Activated CD4-positive, alpha-beta T cell treated with anti-CD3 and anti-CD28 coated beads, Interleukin-2, amount 10 ng/mL, durations not matched to agents 7 days and 5 days (primary cell): Measurements from ENCODE around the gene PPP1R12B. TPM values are rescaled to one million over a fixed set of nuclear protein-coding genes. Genes with fewer than 3 reads are reported as not detected.
A peak's percentile ranks its signal among the peaks of the same experiment; 100 is the strongest.

Source experiments
- CTCF ChIA-PET: fragments of 350-600 bp; sonication (Branson Sonifier 250); formaldehyde crosslinking; loops from one replicate; lab custom pipeline; 2021; ENCODE audit warnings: antibody characterized with exemption; lab: Charles Lee
- POLR2A ChIA-PET: fragments of 350-600 bp; sonication (Branson Sonifier 250); formaldehyde crosslinking; loops from one replicate; lab custom pipeline; 2021; ENCODE audit warnings: antibody characterized with exemption; lab: Charles Lee
- DNase-seq: peaks from one replicate; pipeline ENCODE4 v3.0.0-alpha.2; 2020
- H3K27ac Mint-ChIP-seq: one replicate; pipeline ENCODE4 v1.8.0; 2021; ENCODE audit warnings: mild to moderate bottlenecking, moderate library complexity, mixed read lengths
- H3K27me3 Mint-ChIP-seq: one replicate; pipeline ENCODE4 v1.8.0; 2021; ENCODE audit warnings: mixed read lengths
- H3K36me3 Mint-ChIP-seq: one replicate; pipeline ENCODE4 v1.8.0; 2021; ENCODE audit warnings: low read depth, mixed read lengths
- H3K4me1 Mint-ChIP-seq: one replicate; pipeline ENCODE4 v1.8.0; 2021; ENCODE audit warnings: mixed read lengths
- H3K4me3 Mint-ChIP-seq: one replicate; pipeline ENCODE4 v1.8.0; 2021; ENCODE audit warnings: mild to moderate bottlenecking, moderate library complexity, mixed read lengths
- H3K9me3 Mint-ChIP-seq: one replicate; pipeline ENCODE4 v1.8.0; 2021; ENCODE audit warnings: mixed read lengths
- total RNA-seq, 2 experiments: library from RNA; stranded (reverse); gene quantifications; one replicate each; pipeline ENCODE4 v1.2.3, GENCODE V29; 2021

The PPP1R12B gene, protein sequence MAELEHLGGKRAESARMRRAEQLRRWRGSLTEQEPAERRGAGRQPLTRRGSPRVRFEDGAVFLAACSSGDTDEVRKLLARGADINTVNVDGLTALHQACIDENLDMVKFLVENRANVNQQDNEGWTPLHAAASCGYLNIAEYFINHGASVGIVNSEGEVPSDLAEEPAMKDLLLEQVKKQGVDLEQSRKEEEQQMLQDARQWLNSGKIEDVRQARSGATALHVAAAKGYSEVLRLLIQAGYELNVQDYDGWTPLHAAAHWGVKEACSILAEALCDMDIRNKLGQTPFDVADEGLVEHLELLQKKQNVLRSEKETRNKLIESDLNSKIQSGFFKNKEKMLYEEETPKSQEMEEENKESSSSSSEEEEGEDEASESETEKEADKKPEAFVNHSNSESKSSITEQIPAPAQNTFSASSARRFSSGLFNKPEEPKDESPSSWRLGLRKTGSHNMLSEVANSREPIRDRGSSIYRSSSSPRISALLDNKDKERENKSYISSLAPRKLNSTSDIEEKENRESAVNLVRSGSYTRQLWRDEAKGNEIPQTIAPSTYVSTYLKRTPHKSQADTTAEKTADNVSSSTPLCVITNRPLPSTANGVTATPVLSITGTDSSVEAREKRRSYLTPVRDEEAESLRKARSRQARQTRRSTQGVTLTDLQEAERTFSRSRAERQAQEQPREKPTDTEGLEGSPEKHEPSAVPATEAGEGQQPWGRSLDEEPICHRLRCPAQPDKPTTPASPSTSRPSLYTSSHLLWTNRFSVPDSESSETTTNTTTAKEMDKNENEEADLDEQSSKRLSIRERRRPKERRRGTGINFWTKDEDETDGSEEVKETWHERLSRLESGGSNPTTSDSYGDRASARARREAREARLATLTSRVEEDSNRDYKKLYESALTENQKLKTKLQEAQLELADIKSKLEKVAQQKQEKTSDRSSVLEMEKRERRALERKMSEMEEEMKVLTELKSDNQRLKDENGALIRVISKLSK
- 10 to 100 TPM; 20.2 to 25.0 TPM for total RNA-seq

DNA sequence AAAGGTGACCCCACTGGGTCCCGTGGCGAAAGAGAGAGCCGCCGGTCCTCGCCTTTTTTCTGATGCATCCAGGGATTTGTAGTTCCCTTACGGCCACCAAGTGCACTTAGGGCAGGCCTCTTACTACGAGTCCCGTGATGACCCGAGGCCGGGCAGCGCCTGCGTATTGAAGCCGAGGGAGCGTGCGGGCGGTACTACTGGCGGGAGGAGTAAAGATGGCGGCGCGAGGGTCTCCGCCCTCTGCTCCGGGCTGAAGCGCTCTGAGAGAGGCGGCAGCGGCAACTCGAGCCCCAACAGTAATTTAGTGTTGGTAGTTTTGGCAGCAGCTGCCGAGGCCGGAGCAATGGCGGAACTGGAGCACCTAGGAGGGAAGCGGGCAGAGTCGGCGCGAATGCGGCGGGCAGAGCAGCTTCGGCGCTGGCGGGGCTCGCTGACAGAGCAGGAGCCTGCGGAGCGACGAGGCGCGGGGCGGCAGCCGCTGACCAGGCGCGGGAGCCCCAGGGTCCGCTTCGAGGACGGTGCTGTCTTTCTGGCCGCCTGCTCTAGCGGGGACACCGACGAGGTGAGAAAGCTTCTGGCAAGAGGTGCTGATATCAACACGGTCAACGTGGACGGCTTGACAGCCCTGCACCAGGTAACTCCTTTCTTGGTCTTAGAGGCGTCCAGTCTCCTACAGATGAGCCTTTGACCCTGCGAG, at the start of gene PPP1R12B:
PPP1R12B (plus strand) TSS at position 191 of the 697 bp plus-strand sequence; CDS start at position 344, 153 bp downstream.
- ChIA-PET CTCF (no interaction called here), POLR2A (interaction anchor here (0.6 kb wide), 2 partner anchors 16 to 238 kb away, joined by 3 to 4 read pairs; no protein-coding TSS in a partner anchor)
- H3K4me3 Mint-ChIP-seq, result peak within 1 kb of the TSS; percentile 84

DNA sequence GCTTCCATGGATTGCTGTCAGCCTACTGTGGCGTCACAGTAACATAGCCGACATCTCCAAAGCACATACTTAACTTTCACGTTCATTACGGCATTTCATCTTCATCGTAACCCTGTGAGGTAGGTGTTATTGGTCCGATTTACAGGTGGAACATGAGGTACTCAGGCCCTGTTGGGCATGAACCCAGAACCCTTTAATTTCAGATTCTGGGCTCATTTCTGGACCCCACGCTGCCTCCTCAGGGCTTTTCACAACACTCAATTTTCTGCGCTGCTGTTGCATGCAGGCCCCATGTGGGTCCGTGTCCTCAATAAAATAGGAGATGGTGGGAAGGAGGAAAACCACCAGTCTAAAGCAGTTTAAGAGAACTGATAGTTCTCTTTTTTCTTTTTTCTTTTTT, 46.3 kb upstream of the PPP1R12B start:
- no peak for DNase-seq
- ChIA-PET CTCF (interaction anchor here (1.2 to 2.8 kb wide), 2 partner anchors 9 to 17 kb away, joined by 3 to 12 read pairs; no protein-coding TSS in a partner anchor), POLR2A (no interaction called here)
- no peak overlapping the region for H3K27ac Mint-ChIP-seq
- no peaks in the 10 kb centered on the region for H3K27me3 Mint-ChIP-seq
- H3K36me3 Mint-ChIP-seq, result no peaks in the 10 kb centered on the region
- H3K9me3 Mint-ChIP-seq, result no peaks in the 10 kb centered on the region
- H3K4me1 Mint-ChIP-seq, result peaks cover 4% of the 10 kb centered on the region
- H3K4me3 Mint-ChIP-seq, result no peak overlapping the region

More for the DNA sequence above, at the start of gene PPP1R12B:
- Mint-ChIP-seq H3K27ac (peak within 1 kb of the TSS; percentile 84), H3K9me3 (no peaks in the 10 kb centered on the region), H3K4me1 (peaks cover 31% of the 10 kb centered on the region), H3K36me3 (peaks cover 2% of the 10 kb centered on the region), H3K27me3 (no peaks in the 10 kb centered on the region)
- DNase-seq, result peak; percentile 98

- ChIA-PET POLR2A (no interaction called here), CTCF (interaction anchor here (1.3 to 2.8 kb wide), 2 partner anchors 11 to 20 kb away, joined by 5 to 12 read pairs; no protein-coding TSS in a partner anchor)
- no peak for DNase-seq
- Mint-ChIP-seq H3K9me3 (no peaks in the 10 kb centered on the region), H3K27ac (no peak overlapping the region), H3K4me3 (no peak overlapping the region), H3K4me1 (peaks cover 4% of the 10 kb centered on the region), H3K27me3 (no peaks in the 10 kb centered on the region), H3K36me3 (no peaks in the 10 kb centered on the region)
These were observed 44.1 kb upstream of the PPP1R12B start for GRCh38 chr1:202304375-202304774.

DNA sequence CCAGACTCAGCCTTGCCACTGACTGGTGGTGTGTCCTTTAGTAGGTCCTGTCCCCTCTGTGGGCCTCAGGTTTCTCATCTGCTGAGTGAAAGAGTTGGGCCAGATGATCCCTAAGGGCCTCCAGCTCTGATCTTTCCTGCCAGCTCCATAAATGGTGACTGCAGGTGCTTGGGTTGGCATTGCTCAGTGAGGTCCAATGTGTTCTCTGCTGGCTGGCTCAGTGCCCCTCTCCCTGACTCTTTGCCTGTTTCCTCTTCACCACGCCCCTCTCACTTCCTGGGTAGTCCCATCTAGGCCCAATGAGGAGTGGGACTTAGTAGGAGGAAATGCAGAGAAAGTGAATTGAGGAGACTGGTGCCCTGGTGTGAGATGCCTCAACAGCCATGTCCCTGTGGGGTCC, 43.3 kb upstream of the PPP1R12B start:
- Mint-ChIP-seq H3K4me1 (peaks cover 4% of the 10 kb centered on the region), H3K27ac (no peak overlapping the region), H3K9me3 (no peaks in the 10 kb centered on the region), H3K4me3 (no peak overlapping the region), H3K36me3 (no peaks in the 10 kb centered on the region), H3K27me3 (no peaks in the 10 kb centered on the region)
- POLR2A ChIA-PET, result no interaction called here
- no peak for DNase-seq
- CTCF ChIA-PET, result interaction anchor here (0.6 to 1.3 kb wide), 2 partner anchors 11 to 37 kb away, joined by 4 to 5 read pairs; no protein-coding TSS in a partner anchor

DNA sequence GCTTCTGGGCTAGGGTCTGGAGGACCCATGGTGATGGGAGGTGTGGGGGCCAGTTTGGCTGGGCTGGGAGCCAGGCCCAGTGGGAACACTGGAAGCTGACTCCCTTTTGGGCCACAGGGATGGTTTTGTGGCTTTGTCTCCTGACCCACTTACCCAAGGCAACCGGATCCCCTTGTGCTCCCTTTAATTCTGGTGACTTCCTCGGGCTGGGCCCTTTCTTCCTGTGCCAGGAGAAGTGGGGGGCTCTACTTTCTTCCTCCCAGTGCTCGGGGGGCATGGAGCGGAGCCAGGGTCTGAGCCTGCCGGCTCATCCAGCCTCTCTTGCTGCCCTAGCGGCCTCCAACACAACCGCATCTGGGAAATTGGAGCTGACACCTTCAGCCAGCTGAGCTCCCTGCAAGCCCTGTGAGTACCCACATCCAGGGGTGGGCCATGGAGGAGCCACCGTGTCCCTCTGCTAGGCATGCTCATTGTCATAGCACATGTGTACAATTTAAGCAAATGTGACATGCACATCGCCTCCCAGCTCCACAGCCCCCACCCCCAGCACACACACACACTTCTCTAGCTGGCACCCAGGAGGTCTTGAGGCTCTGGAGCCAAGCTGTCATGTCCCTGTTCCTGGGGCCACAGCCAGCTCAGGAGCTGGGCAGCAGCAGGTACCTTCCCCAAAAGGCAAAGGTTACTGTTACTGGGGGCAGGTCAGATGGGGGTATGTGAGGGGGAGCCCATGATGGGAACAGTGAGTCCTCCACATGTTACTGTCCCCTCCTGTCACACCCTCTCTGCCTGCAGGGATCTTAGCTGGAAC, 41.8 kb upstream of the PPP1R12B start:
- no peaks in the 10 kb centered on the region for H3K36me3 Mint-ChIP-seq
- no peak for DNase-seq
- ChIA-PET POLR2A (no interaction called here), CTCF (interaction anchor here (1.0 to 2.4 kb wide), 4 partner anchors 9 to 34 kb away, joined by 3 to 7 read pairs (median 4); no protein-coding TSS in a partner anchor)
- no peak overlapping the region for H3K4me3 Mint-ChIP-seq
- peaks cover 4% of the 10 kb centered on the region for H3K27me3 Mint-ChIP-seq
- H3K27ac Mint-ChIP-seq, result no peak overlapping the region
- peaks cover 4% of the 10 kb centered on the region for H3K4me1 Mint-ChIP-seq
- no peaks in the 10 kb centered on the region for H3K9me3 Mint-ChIP-seq

DNA sequence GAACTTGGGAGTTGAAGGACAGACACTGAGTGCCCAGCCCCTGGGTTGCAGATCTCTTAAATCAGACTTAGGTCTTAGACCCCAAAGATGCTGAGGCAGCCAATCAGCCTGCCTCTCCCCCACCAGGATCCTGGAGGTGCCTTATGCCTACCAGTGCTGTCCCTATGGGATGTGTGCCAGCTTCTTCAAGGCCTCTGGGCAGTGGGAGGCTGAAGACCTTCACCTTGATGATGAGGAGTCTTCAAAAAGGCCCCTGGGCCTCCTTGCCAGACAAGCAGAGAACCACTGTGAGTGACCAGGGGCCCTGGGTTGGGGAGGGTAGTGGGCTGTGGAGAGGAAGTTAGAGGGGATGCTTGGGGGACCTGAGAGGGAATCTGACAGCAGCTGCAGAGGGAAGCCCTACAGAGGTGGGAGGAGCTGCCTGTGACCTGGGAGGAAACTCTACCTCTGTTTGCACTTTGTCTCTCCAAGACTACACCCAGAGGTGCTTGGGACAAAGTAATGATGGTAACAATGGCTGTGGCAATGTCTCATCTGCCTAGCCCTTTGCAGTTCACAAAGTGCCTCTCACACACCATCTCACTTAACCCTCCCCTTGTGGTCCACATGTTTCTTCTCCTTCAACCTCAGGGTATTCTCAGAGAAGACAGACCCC, 38.3 kb upstream of the PPP1R12B start:
- Mint-ChIP-seq H3K27me3 (peaks cover 7% of the 10 kb centered on the region), H3K4me1 (peaks cover 4% of the 10 kb centered on the region), H3K36me3 (no peaks in the 10 kb centered on the region), H3K4me3 (no peak overlapping the region), H3K27ac (no peak overlapping the region), H3K9me3 (no peaks in the 10 kb centered on the region)
- CTCF ChIA-PET, result interaction anchor here (0.6 to 1.2 kb wide), 3 partner anchors 20 to 483 kb away, joined by 3 to 5 read pairs (median 3); partner anchors contain the start of gene TIMM17A
- POLR2A ChIA-PET, result no interaction called here
- DNase-seq, result no peak

DNA sequence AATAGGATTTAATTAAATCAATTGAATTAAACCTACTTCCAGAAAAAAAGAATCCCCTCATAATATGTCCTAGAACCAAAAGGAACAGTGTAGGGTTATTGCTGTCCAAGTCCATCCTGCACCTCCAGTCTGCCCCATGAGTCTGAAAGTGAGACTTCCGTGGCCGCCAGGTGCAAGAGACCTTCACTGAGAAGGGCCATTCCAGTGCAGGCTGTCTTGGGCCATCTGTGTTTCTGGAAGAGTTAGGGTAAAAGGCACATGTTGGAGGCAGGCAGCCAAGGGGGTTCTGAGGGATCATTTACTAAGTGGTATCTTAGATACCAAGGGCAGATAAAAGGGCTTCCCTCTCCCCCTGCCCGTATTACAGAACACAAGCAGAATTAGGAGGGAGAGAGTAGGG, 37.8 kb upstream of the PPP1R12B start:
- POLR2A ChIA-PET, result no interaction called here

GRCh38 chr1:202311875-202312635, 36.4 kb upstream of the PPP1R12B start:
- peaks cover 2% of the 10 kb centered on the region for H3K4me1 Mint-ChIP-seq
- peaks cover 7% of the 10 kb centered on the region for H3K27me3 Mint-ChIP-seq
- H3K27ac Mint-ChIP-seq, result no peak overlapping the region
- POLR2A ChIA-PET, result no interaction called here
- H3K36me3 Mint-ChIP-seq, result no peaks in the 10 kb centered on the region
- CTCF ChIA-PET, result interaction anchor here (0.9 to 2.0 kb wide), 3 partner anchors 9 to 37 kb away, joined by 3 to 7 read pairs (median 3); no protein-coding TSS in a partner anchor
- no peak for DNase-seq
- no peaks in the 10 kb centered on the region for H3K9me3 Mint-ChIP-seq
- H3K4me3 Mint-ChIP-seq, result no peak overlapping the region

More for the DNA sequence above, 37.8 kb upstream of the PPP1R12B start:
- Mint-ChIP-seq H3K4me1 (peaks cover 2% of the 10 kb centered on the region), H3K27ac (no peak overlapping the region), H3K4me3 (no peak overlapping the region), H3K36me3 (no peaks in the 10 kb centered on the region), H3K27me3 (peaks cover 7% of the 10 kb centered on the region), H3K9me3 (no peaks in the 10 kb centered on the region)
- no peak for DNase-seq
- CTCF ChIA-PET, result interaction anchor here (0.8 to 2.0 kb wide), 4 partner anchors 8 to 118 kb away, joined by 3 to 7 read pairs (median 3); no protein-coding TSS in a partner anchor

GRCh38 chr1:202315576-202316168, 32.8 kb upstream of the PPP1R12B start:
- Mint-ChIP-seq H3K27me3 (peaks cover 10% of the 10 kb centered on the region), H3K36me3 (no peaks in the 10 kb centered on the region), H3K4me3 (no peak overlapping the region), H3K9me3 (no peaks in the 10 kb centered on the region), H3K4me1 (peaks cover 9% of the 10 kb centered on the region), H3K27ac (no peak overlapping the region)
- ChIA-PET POLR2A (no interaction called here), CTCF (interaction anchor here (0.7 to 2.0 kb wide), 10 partner anchors 9 to 417 kb away, joined by 3 to 7 read pairs (median 4); partner anchors contain the start of genes PTPN7 and UBE2T)
- DNase-seq, result peak; percentile 79

DNA sequence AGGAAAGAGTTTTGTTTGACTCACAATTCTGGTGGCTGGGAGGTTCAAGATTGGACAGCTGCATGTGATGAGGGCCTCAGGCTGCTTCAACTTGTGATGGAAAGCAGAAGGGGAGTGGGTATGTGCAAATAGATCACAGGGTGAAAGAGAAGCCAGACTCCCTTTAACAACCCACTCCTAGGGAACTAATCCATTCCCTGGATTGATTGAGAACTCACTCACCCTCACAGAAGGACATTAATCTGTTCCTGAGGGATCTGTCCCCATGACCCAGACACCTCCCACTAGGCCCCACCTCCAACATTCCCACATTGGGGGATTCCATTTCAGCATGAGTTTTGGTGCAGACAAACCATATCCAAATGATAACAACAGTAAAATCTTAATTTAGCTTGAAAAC, 32.3 kb upstream of the PPP1R12B start:
- Mint-ChIP-seq H3K27me3 (peaks cover 8% of the 10 kb centered on the region), H3K27ac (no peak overlapping the region), H3K9me3 (no peaks in the 10 kb centered on the region), H3K36me3 (no peaks in the 10 kb centered on the region), H3K4me3 (no peak overlapping the region), H3K4me1 (peaks cover 9% of the 10 kb centered on the region)
- DNase-seq, result no peak
- ChIA-PET CTCF (interaction anchor here (0.7 to 2.0 kb wide), 9 partner anchors 9 to 417 kb away, joined by 3 to 7 read pairs (median 4); partner anchors contain the start of genes PTPN7 and UBE2T), POLR2A (no interaction called here)
